DMS 273 treated with DMSO at 0.1 percent for 48 hours (cell line): ENCODE data around the gene LPP.

Source experiments
- DNase-seq: peaks from one replicate; lab custom pipeline; 2025; lab: John Stamatoyannopoulos, UW

Gene LPP

DNA sequence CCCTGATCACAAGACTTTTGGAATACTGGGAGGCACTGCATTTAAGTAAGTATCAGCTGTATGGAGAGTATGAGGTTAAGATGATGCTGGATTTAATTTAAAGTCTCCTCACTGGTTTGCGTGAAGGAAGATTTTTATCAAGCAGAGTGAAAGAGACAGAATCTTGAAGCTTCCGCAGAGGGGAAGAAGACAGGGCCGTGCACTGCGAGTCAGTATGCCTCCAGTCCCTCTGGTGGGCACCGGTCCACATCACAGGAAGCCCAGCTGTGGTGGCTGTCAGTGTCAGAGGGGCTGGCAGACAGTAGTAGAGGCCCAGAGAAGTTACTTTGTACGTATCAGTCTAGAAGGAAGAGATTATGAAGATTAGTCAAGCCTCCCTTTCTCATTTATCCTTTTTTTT is 638.8 kb downstream of the LPP start:
- DNase-seq: no peak

GRCh38 chr3:188796122-188796631 is 642.2 kb downstream of the LPP start:
- DNase-seq: no peak

GRCh38 chr3:188797045-188797444 is 643.1 kb downstream of the LPP start:
- DNase-seq: no peak

DNA sequence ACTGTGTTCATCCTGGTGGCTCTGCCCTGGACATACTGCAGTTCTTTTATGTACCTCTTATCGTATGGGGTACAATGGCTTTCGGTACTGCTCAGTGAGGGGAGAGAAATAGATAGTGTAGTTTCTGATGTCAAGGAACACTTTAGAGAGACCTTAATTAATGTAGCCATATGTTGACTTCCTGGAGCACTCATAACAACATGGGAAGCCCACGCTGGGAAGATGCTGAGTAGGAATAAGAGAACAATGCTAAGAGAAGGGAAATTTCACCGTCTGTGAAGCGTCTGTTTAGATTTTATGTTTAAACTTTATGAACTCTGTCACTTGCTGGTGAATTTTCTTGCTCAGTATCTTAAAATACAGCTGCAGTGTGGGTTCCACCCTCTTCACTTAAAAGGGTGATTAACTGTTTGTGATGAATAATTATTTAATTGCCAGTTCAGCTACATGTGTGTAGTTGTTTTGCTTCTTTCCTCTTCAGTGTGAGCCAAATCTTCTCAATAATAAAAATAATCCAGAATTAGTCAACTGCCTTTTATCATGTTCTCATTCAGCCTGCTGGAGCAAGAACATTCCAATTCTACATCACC is 644.7 kb downstream of the LPP start:
- no peak for DNase-seq

GRCh38 chr3:188801393-188801792 is 647.4 kb downstream of the LPP start:
- no peak for DNase-seq

GRCh38 chr3:188802645-188803044 is 648.7 kb downstream of the LPP start:
- no peak for DNase-seq

DNA sequence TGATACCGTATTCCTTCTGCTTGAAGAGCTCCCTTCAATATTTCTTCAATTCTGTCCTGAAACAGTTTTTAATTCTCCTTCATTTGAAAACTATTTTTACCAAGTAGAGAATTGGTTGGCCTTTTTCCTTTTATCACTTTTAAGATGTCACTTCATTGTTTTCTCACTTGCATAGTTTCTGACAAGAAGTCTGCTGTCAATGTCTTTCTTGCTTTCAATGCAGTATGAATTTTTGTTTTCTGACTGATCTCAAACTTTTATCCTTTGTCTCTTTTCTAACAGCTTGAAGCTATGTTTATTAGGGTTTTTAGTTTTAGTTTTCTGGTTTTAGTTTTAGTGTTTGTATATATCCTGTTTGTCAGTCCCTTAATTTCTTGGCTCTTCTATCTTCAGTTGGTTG is 653.0 kb downstream of the LPP start:
- no peak for DNase-seq

GRCh38 chr3:188812198-188812597 is 658.2 kb downstream of the LPP start:
- DNase-seq: no peak

DNA sequence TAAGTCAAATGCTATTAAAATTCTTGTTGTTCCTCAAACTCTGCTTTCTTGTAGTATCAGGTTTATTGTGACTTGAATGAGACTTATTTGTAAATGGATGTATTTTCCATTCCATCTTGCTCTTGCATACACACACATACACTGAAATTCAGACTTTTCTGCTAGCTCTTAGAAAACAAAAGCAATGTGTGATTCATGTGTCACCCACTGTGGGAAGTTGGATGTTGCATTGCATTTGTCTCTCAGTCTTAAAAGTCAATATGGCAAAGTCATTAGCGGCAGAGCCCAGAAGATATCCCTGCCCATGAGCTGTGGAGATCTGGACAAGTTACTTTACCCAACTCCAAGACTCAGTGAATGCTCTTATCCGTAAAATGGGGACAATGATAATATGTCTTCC is 660.6 kb downstream of the LPP start:
- DNase-seq: no peak

GRCh38 chr3:188817103-188817934 is 663.4 kb downstream of the LPP start:
- DNase-seq: no peak

DNA sequence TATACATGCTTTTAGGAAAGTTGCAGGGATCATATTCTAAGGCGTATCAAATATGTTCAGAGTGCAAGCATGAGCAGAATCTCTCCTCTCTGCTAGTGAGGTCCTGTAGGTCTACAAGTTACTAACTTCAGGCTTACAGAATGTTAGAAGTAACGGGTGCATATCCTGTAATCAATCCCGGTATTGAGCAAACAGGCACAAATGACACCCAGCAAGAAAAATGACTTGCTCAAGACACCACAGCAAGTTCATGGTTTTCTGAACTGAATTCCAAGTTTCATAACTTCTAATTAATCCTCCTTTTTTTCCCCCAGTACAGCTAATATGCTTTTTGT is 663.9 kb downstream of the LPP start:
- no peak for DNase-seq

DNA sequence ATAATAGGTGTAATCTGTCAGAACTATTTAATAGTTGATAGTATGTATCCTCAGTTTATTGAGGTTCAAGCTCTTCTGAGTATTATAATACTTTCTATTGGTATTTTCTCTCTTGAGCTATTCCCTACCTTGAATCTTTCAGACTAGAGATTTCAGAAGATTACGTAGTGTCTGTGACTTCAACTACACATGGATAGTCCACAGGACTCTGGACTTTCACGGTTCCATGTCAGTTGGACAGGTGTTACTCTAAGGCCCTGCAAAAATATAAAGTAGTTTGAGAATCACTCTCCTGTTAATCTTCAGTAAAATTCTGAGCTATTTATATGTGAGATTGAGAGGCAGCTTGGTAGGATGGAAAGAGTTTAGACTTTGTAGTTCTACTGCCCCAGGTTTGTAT is 664.3 kb downstream of the LPP start:
- no peak for DNase-seq

GRCh38 chr3:188819939-188820338 is 666.0 kb downstream of the LPP start:
- DNase-seq: no peak

- no peak for DNase-seq
Measured at GRCh38 chr3:188822004-188822403, 668.0 kb downstream of the LPP start.

DNA sequence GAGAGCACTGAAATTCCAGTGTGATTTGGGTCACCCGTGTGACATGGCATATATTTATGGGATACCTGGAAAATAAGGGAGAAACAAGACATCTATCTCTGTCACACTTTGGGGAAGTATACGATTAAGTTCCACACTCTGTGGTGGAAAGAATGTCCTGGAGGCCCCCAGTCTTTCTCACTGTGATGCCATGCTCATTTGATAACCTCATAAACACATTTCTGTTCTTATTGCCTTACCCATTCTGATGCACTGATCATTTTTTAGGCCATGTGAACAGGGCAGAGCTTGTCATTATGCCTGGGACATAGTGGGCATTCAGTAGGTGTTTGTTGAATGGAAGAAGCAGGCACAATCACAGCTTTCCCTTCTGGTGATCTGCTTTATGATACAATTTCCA is 668.5 kb downstream of the LPP start:
- no peak for DNase-seq

DNA sequence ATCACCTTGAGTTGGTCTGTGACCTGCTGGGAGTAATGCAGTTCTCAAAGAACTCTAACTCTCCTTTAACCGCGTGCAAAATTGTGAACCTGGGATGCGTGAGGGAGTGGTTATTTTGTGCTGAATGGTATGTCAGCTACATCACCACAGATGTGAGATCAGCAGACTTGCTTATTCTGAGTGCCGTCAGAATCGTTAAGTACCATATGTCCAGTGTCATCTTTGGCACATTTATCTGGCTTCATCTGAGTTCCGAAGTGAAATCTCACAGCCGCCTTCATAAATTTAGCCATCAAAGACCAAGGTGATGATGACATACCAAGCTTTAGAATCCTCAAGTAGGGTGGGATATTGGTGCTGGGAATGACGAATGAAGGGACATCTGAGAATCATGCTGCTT is 670.6 kb downstream of the LPP start:
- no peak for DNase-seq

GRCh38 chr3:188825901-188826300 is 671.9 kb downstream of the LPP start:
- no peak for DNase-seq

- no peak for DNase-seq
Measured at GRCh38 chr3:188826574-188826973, 672.6 kb downstream of the LPP start.

- no peak for DNase-seq
Measured at GRCh38 chr3:188827103-188827502, 673.1 kb downstream of the LPP start.

GRCh38 chr3:188827576-188827975 is 673.6 kb downstream of the LPP start:
- DNase-seq: no peak

DNA sequence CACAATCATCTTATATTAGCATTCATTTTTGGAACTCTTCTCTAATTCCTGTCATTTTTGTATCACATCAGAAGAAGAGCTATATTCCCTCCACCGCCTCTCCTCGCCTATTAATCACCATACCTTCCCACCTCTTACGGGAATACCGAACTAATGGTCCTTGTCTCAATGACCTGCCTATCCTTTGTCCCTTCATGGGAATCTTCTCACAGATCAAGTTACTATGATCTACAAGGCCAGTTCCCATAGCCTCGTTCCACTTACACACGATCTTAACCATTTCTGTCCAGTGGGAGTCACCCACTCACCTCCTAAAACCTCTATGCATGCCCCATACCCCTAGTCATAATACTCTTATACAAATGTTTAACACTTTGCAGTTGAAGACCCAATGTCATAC is 675.2 kb downstream of the LPP start:
- no peak for DNase-seq

DNA sequence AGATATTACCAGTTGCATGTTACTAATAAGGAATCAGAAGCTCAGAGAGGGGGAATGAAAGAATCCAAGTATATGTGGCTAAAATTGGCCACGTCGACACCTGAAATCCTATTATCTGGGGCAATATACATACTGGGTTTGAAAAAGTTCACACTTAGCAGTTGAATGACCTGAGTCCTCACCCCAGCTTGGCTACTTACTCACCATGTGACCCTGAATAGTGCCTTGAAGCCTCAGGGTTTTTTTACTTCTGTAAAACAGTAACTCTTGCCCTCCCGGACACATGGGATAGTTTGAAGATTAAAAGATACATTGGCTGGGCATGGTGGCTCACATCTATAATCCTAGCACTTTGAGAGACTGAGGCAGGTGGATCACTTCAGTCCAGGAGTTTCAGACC is 675.6 kb downstream of the LPP start:
- DNase-seq: no peak

GRCh38 chr3:188830893-188831292 is 676.9 kb downstream of the LPP start:
- no peak for DNase-seq

DNA sequence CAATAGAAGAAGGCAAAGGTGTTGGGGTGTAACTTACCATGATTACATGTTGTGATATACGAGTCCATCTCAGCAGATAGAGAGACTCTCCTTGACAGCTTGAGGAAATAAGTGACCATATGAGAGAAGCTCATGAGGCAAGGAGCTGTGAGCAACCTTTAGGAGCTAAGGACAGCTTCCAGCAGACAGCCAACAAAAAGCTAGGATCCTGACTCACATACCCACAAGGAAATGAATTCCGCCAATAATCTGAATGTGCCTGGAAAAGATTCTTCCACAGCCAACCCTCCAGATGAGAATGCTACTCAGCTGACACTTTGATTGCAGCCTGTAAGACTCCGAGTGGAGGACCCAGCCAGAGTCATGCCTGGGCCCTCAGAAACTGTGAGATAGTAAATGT is 678.2 kb downstream of the LPP start:
- DNase-seq: no peak
